H1 (cell line): ENCODE data around the gene GGN. TPM values are rescaled to one million over a fixed set of nuclear protein-coding genes. Genes with fewer than 3 reads are reported as not detected.

Source experiments
- CTCF ChIA-PET: fragments of 300-600 bp; sonication (Branson Sonifier 250); formaldehyde crosslinking; loops from one replicate; lab custom pipeline; 2021; ENCODE audit not compliant: partially characterized antibody; lab: Charles Lee
- POLR2A ChIA-PET: fragments of 300-600 bp; sonication (Branson Sonifier 250); formaldehyde crosslinking; loops from one replicate; lab custom pipeline; 2021; ENCODE audit warnings: inconsistent platforms; ENCODE audit not compliant: partially characterized antibody; lab: Charles Lee
- DNase-seq, 2 experiments: peaks; one replicate each; pipeline versions ENCODE4 v3.0.0 to v3.0.0-alpha.2; 2010 to 2022; ENCODE audit warnings: low spot score in 2 of 2, low read depth in 1 of 2, mixed read lengths in 1 of 2
- FAIRE-seq: peaks from 2 replicates; lab custom pipeline; 2011; peaks lifted over from hg19 to GRCh38; lab: Jason Lieb, UNC
- H2AFZ ChIP-seq: 2 replicates; pipeline ENCODE4 v1.8.1; 2012; ENCODE audit warnings: low read length, inconsistent platforms
- H2AK5ac ChIP-seq: 2 replicates; pipeline ENCODE4 v1.6.1; 2013; ENCODE audit warnings: low read depth, low read length
- H2BK120ac ChIP-seq: replicated peaks from 2 replicates; pipeline ENCODE3; 2013; ENCODE audit warnings: low read depth, low read length, inconsistent platforms
- H2BK12ac ChIP-seq: 2 replicates; pipeline ENCODE4 v1.6.1; 2013; ENCODE audit warnings: low read depth, low read length
- H2BK15ac ChIP-seq: 2 replicates; pipeline ENCODE4 v1.6.1; 2013; ENCODE audit warnings: low read length
- H2BK20ac ChIP-seq: 2 replicates; pipeline ENCODE4 v1.6.1; 2013; ENCODE audit warnings: low read length
- H2BK5ac ChIP-seq: 2 replicates; pipeline ENCODE4 v1.6.1; 2013; ENCODE audit warnings: low read depth, low read length
- H3K14ac ChIP-seq: 2 replicates; pipeline ENCODE4 v1.6.1; 2013; ENCODE audit warnings: inconsistent platforms; ENCODE audit not compliant: insufficient read length
- H3K18ac ChIP-seq: 2 replicates; pipeline ENCODE4 v1.6.1; 2013; ENCODE audit warnings: low read length; ENCODE audit errors: extremely low read depth
- H3K23ac ChIP-seq: 2 replicates; pipeline ENCODE4 v1.6.1; 2013; ENCODE audit warnings: inconsistent platforms; ENCODE audit not compliant: insufficient read length
- H3K23me2 ChIP-seq: 2 replicates; pipeline ENCODE4 v1.6.1; 2013; ENCODE audit warnings: low read depth, low read length
- H3K27ac ChIP-seq: 2 replicates; pipeline ENCODE4 v1.6.1; 2011; ENCODE audit warnings: low read depth, low read length, inconsistent platforms
- H3K27me3 ChIP-seq, 4 experiments: replicated peaks in 1 of 4; 1 replicate in 1 of 4; 2 replicates in 3 of 4; pipeline versions ENCODE4 v1.6.1 to v1.8.1; 2011 to 2013; ENCODE audit warnings: low read length in 3 of 4, mild to moderate bottlenecking in 3 of 4, inconsistent platforms in 2 of 4, mixed read lengths in 2 of 4, moderate library complexity in 1 of 4; ENCODE audit not compliant: control insufficient read depth in 3 of 4, insufficient read depth in 3 of 4; ENCODE audit errors: extremely low read depth in 1 of 4
- H3K36me3 ChIP-seq, 4 experiments: 2 replicates each; pipeline versions ENCODE4 v1.6.1 to v1.8.1; 2011 to 2013; ENCODE audit warnings: mild to moderate bottlenecking in 4 of 4, low read length in 3 of 4, moderate library complexity in 2 of 4, control low read depth in 1 of 4, inconsistent platforms in 1 of 4; ENCODE audit not compliant: insufficient read depth in 4 of 4, control insufficient read depth in 2 of 4
- H3K4ac ChIP-seq: replicated peaks from 2 replicates; pipeline ENCODE3; 2013; ENCODE audit warnings: low read length, low read depth, mixed read lengths, inconsistent platforms; ENCODE audit not compliant: insufficient read length
- H3K4me1 ChIP-seq, 4 experiments: replicated peaks in 1 of 4; 1 replicate in 1 of 4; 2 replicates in 3 of 4; pipeline versions ENCODE4 v1.6.1 to v1.8.1; 2011 to 2013; ENCODE audit warnings: low read length in 3 of 4, inconsistent platforms in 2 of 4, mixed read lengths in 1 of 4; ENCODE audit not compliant: insufficient read depth in 4 of 4, control insufficient read depth in 3 of 4
- H3K4me2 ChIP-seq, 2 experiments: 2 replicates each; pipeline versions ENCODE4 v1.6.1 to v1.8.1; 2011 to 2013; ENCODE audit warnings: low read depth in 2 of 2, low read length in 2 of 2, control low read depth in 1 of 2, inconsistent platforms in 1 of 2, mild to moderate bottlenecking in 1 of 2; ENCODE audit not compliant: insufficient read depth in 1 of 2
- H3K4me3 ChIP-seq, 4 experiments: fragments of 200-600, 300-600 bp in 1 of 4; sonication (generic), shearing (Covaris generic), sonication (Bioruptor Twin) in 1 of 4; 2 replicates each; pipeline versions ENCODE4 v1.5.1 to v1.8.1; 2011 to 2016; ENCODE audit warnings: low read length in 4 of 4, low read depth in 3 of 4, control low read depth in 2 of 4, inconsistent platforms in 2 of 4, mild to moderate bottlenecking in 2 of 4, mixed read lengths in 1 of 4, moderate library complexity in 1 of 4; ENCODE audit not compliant: insufficient read depth in 2 of 4; ENCODE audit errors: extremely low read depth in 1 of 4
- H3K56ac ChIP-seq: replicated peaks from 2 replicates; pipeline ENCODE3; 2013; ENCODE audit warnings: low read depth, mild to moderate bottlenecking, mixed read lengths, low read length, inconsistent platforms; ENCODE audit not compliant: insufficient read length
- H3K79me1 ChIP-seq: 2 replicates; pipeline ENCODE4 v1.6.1; 2013; ENCODE audit warnings: low read depth, low read length, control low read depth
- H3K79me2 ChIP-seq, 2 experiments: 2 replicates each; pipeline versions ENCODE4 v1.6.1 to v1.8.1; 2012 to 2013; ENCODE audit warnings: low read length in 2 of 2, mild to moderate bottlenecking in 2 of 2, inconsistent platforms in 1 of 2; ENCODE audit not compliant: insufficient read depth in 2 of 2, control insufficient read depth in 1 of 2
- H3K9ac ChIP-seq, 4 experiments: replicated peaks in 1 of 4; 1 replicate in 1 of 4; 2 replicates in 3 of 4; pipeline versions ENCODE4 v1.6.1 to v1.8.1; 2011 to 2013; ENCODE audit warnings: low read depth in 3 of 4, low read length in 3 of 4, control low read depth in 2 of 4, mild to moderate bottlenecking in 2 of 4, moderate library complexity in 2 of 4, inconsistent platforms in 1 of 4; ENCODE audit errors: extremely low read depth in 1 of 4
- H3K9me3 ChIP-seq, 2 experiments: 2 replicates each; pipeline versions ENCODE4 v1.6.1 to v1.8.1; 2012 to 2013; ENCODE audit warnings: mild to moderate bottlenecking in 2 of 2, moderate library complexity in 2 of 2, control low read depth in 1 of 2, inconsistent platforms in 1 of 2, low read depth in 1 of 2, low read length in 1 of 2, mixed read lengths in 1 of 2; ENCODE audit not compliant: insufficient read depth in 2 of 2
- H4K20me1 ChIP-seq, 2 experiments: replicated peaks in 1 of 2; 2 replicates each; pipeline versions ENCODE3 to v1.8.1; 2011 to 2013; ENCODE audit warnings: inconsistent platforms in 2 of 2, low read length in 2 of 2, mild to moderate bottlenecking in 1 of 2; ENCODE audit not compliant: insufficient read depth in 2 of 2, control insufficient read depth in 1 of 2
- H4K5ac ChIP-seq: 2 replicates; pipeline ENCODE4 v1.6.1; 2013; ENCODE audit warnings: low read length, low read depth, mixed read lengths, inconsistent platforms; ENCODE audit not compliant: insufficient read length
- H4K8ac ChIP-seq: 2 replicates; pipeline ENCODE4 v1.8.0; 2013; ENCODE audit warnings: mild to moderate bottlenecking, moderate library complexity, low read length, inconsistent platforms; ENCODE audit not compliant: insufficient read depth; ENCODE audit errors: extremely low read depth
- H4K91ac ChIP-seq: replicated peaks from 2 replicates; pipeline ENCODE3; 2013; ENCODE audit warnings: low read length, mixed read lengths, inconsistent platforms; ENCODE audit not compliant: insufficient read length
- BCL11A ChIP-seq, 2 experiments: IDR thresholded peaks; one replicate each; pipeline ENCODE4 v1.6.1; 2011; ENCODE audit warnings: low read depth in 2 of 2, low read length in 2 of 2, mild to moderate bottlenecking in 2 of 2
- CHD2 ChIP-seq: IDR thresholded peaks from 2 replicates; pipeline ENCODE4 v1.6.1; 2012; ENCODE audit warnings: low read length, improper control_type of control experiment
- CREB1 ChIP-seq: IDR thresholded peaks from 2 replicates; pipeline ENCODE4 v1.6.1; 2012; ENCODE audit warnings: inconsistent platforms
- GABPA ChIP-seq: IDR thresholded peaks from 2 replicates; pipeline ENCODE4 v1.6.1; 2011; ENCODE audit warnings: mild to moderate bottlenecking, low read length, moderate library complexity, borderline replicate concordance; ENCODE audit not compliant: insufficient read depth
- POU5F1 ChIP-seq: IDR thresholded peaks from 2 replicates; pipeline ENCODE4 v1.6.1; 2011; ENCODE audit warnings: low read depth, mild to moderate bottlenecking, low read length, moderate library complexity
- RBBP5 ChIP-seq: IDR thresholded peaks from 2 replicates; pipeline ENCODE4 v1.7.1; 2012; ENCODE audit warnings: low read depth, mild to moderate bottlenecking, inconsistent platforms, low read length, moderate library complexity, borderline replicate concordance
- RXRA ChIP-seq: IDR thresholded peaks from 2 replicates; pipeline ENCODE4 v1.6.1; 2011; ENCODE audit warnings: low read depth, mild to moderate bottlenecking, low read length, moderate library complexity; ENCODE audit not compliant: insufficient read depth
- SUZ12 ChIP-seq: fragments of 200-600 bp; sonication (generic); IDR thresholded peaks from 2 replicates; pipeline ENCODE4 v1.6.1; 2012; ENCODE audit warnings: mild to moderate bottlenecking, inconsistent platforms, low read length, moderate library complexity, mixed read lengths
- TEAD4 ChIP-seq: IDR thresholded peaks from 2 replicates; pipeline ENCODE4 v1.6.1; 2012; ENCODE audit warnings: low read depth, low read length, inconsistent platforms, mixed read lengths
- WGBS, 2 experiments: shearing (Covaris generic) in 1 of 2; methylation state at CpG; one replicate each; pipeline versions ENCODE4 v1.1.6 to v1.1.7; 2013 to 2015; ENCODE audit warnings: low lambda C conversion rate in 2 of 2, mixed read lengths in 2 of 2, inconsistent platforms in 1 of 2, low coverage in 1 of 2, missing lambda C conversion rate in 1 of 2; ENCODE audit not compliant: insufficient replicate concordance in 2 of 2, insufficient coverage in 1 of 2, insufficient read length in 1 of 2; ENCODE audit errors: extremely low coverage in 1 of 2, missing lambda C conversion rate in 1 of 2; 5-methylcytosine and 5-hydroxymethylcytosine counted together
- polyA plus RNA-seq, 7 experiments: library from polyadenylated mRNA; depleted of rRNA in 3 of 7; stranded (reverse) in 5 of 7; unstranded in 2 of 7; fragments of >200 nt in 5 of 7; fragments of 200-250 nt in 2 of 7; gene quantifications; 1 replicate in 5 of 7; 2 replicates in 1 of 7; 4 replicates in 1 of 7; pipeline versions ENCODE4 v1.2.1 to v1.2.3, GENCODE V29; 2011 to 2013; ENCODE audit warnings: missing spikeins in 2 of 7, mixed read lengths in 2 of 7
- total RNA-seq: library from RNA; stranded (reverse); fragmentation: NEBNext Ultra II Directional; extraction: Animal tissue kit (Norgen Biotek cat#: 25700); gene quantifications from 2 replicates; pipeline ENCODE4 v1.2.1, GENCODE V29; 2021

GGN gene
- total and polyA plus RNA-seq, 2 of the 8 experiments (the other 6 are each of a cell fraction or from before 2014, with no cell fraction given) = 0.47 to 1.2 TPM

DNA sequence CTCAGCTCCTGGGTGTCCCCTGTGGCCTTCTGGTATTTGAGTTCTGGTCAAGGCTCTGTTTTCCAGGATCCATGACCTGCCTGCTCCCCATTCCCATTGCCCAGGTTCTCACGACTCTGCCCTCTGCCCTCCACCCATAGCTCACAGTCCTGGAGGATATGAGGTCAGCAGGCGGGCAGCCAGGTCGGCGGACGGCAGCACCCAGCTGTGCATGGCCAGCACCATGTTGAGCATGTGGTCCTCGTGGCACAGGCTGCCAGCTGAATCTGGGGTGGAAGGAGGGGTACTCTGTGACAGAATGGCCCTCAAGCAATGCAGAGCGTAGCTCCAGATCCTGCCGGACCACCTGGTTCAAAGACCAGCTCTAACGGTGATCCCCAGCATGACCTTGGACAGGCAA lies 33.1 kb upstream of the GGN start:
- DNase-seq (no peak), FAIRE-seq (no peak)
- Histone ChIP-seq H2BK5ac (no peak overlapping the region), H3K56ac (no peak overlapping the region), H3K79me1 (no peaks in the 10 kb centered on the region), H3K18ac (no peak overlapping the region), H4K8ac (no peak overlapping the region), H3K23me2 (peaks cover 7% of the 10 kb centered on the region), H3K23ac (no peak overlapping the region), H2BK20ac (no peak overlapping the region), H3K9ac (no peak overlapping the region), H2BK12ac (no peak overlapping the region), H3K4me2 (no peak overlapping the region), H4K91ac (no peak overlapping the region), H4K5ac (no peak overlapping the region), H4K20me1 (no peaks in the 10 kb centered on the region), H2BK15ac (0 out of 2 replicates have a peak overlapping the region, but pooled peaks have one; percentile 95), H3K4me1 (peaks cover 4 to 19% (median 14%) of the 10 kb centered on the region in 4 experiments; a peak in 6 of 7 replicates), H3K9me3 (no peaks in the 10 kb centered on the region), H2AFZ (no peak overlapping the region), H3K27ac (no peak overlapping the region), H2AK5ac (no peak overlapping the region), H3K27me3 (peaks cover 0 to 9% (median 5%) of the 10 kb centered on the region in 4 experiments; a peak in 4 of 7 replicates), H3K14ac (no peak overlapping the region), H2BK120ac (no peak overlapping the region), H3K36me3 (no peaks in the 10 kb centered on the region), H3K4ac (no peak overlapping the region), H3K4me3 (no peak overlapping the region), H3K79me2 (no peaks in the 10 kb centered on the region)
- WGBS, 2 experiments = 93% methylated on average over 9 of the region's 9 CpGs; no CpG with 5 or more reads in 1 of the 2 experiments
- ChIA-PET POLR2A (interaction anchor here (1.0 to 1.4 kb wide), 4 partner anchors 11 to 26 kb away, joined by 3 to 6 read pairs (median 4); no protein-coding TSS in a partner anchor), CTCF (interaction anchor here (1.2 to 2.3 kb wide), 3 partner anchors 14 to 19 kb away, joined by 4 to 10 read pairs (median 5); partner anchors contain the start of gene FAM98C)
- no peak for TF ChIP-seq POU5F1
- TF ChIP-seq RBBP5 = no peak
- TF ChIP-seq TEAD4 = no peak
- TF ChIP-seq BCL11A (IDR thresholded peaks at IDR 0.05; ENCODE audit: low read depth in 2 of 2, low read length in 2 of 2) = no peak
- TF ChIP-seq CREB1 = no peak
- TF ChIP-seq RXRA = no peak
- no peak for TF ChIP-seq CHD2
- no peak for TF ChIP-seq GABPA
- no peak for TF ChIP-seq SUZ12
